Measurements from ENCODE around the gene PLXDC2.

Gene PLXDC2

DNA sequence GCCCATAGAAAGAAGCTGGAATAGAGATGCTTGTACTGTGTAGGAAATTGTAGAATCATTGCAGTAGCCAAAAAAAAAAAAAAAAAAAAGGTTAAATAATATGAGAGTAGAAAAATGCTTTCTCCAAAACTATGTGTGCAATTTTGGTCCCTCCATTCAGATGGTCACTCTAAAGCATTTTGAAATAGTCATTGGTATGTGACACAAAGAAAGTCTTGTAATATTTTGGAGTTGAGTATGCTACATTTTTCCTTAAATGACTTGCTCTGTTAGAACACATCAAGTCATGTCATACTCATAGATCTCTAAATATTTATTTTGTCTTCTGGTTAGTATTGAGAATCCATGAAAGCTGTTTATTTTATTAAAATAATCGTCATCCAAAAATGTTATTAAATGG is 424.4 kb downstream of the PLXDC2 start:
- H3K27ac ChIP-seq (ENCODE audit: low read depth, low read length), result no peak overlapping the region
- H3K9ac ChIP-seq (ENCODE audit: low read length), result no peak overlapping the region
- H3K27me3 ChIP-seq (ENCODE audit: control insufficient read depth, insufficient read depth, low read length), result no peaks in the 10 kb centered on the region
- H3K4me3 ChIP-seq (ENCODE audit: low read length), result no peak overlapping the region
- no peaks in the 10 kb centered on the region for H3K36me3 ChIP-seq (ENCODE audit: control insufficient read depth, insufficient read depth, low read length)
- H3K4me1 ChIP-seq (ENCODE audit: control insufficient read depth, insufficient read depth, low read length), result no peaks in the 10 kb centered on the region

DNA sequence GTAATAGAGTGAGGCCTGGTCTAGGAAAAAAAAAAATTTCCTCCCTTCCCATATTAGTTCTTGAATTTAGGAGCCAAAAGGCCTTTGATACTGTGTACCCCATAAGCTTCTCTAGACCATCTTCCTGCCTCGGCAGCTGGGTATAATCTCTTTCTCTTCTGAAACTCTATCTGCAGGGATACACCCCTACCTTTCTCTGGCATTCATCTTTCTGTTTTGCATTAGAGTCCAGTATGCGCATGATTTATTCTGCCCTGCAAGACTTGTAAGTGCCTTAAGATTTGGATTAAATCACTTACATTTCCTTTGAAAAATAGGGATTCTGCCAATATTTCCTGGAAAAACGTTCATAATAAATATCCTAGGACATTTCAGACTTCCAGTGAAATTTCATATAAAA is 431.2 kb downstream of the PLXDC2 start:
- Histone ChIP-seq H3K4me1 (ENCODE audit: control insufficient read depth, insufficient read depth, low read length) (no peaks in the 10 kb centered on the region), H3K27me3 (ENCODE audit: control insufficient read depth, insufficient read depth, low read length) (no peaks in the 10 kb centered on the region), H3K4me3 (ENCODE audit: low read length) (no peak overlapping the region), H3K27ac (ENCODE audit: low read depth, low read length) (no peak overlapping the region), H3K9ac (ENCODE audit: low read length) (no peak overlapping the region), H3K36me3 (ENCODE audit: control insufficient read depth, insufficient read depth, low read length) (peaks cover 3% of the 10 kb centered on the region)

DNA sequence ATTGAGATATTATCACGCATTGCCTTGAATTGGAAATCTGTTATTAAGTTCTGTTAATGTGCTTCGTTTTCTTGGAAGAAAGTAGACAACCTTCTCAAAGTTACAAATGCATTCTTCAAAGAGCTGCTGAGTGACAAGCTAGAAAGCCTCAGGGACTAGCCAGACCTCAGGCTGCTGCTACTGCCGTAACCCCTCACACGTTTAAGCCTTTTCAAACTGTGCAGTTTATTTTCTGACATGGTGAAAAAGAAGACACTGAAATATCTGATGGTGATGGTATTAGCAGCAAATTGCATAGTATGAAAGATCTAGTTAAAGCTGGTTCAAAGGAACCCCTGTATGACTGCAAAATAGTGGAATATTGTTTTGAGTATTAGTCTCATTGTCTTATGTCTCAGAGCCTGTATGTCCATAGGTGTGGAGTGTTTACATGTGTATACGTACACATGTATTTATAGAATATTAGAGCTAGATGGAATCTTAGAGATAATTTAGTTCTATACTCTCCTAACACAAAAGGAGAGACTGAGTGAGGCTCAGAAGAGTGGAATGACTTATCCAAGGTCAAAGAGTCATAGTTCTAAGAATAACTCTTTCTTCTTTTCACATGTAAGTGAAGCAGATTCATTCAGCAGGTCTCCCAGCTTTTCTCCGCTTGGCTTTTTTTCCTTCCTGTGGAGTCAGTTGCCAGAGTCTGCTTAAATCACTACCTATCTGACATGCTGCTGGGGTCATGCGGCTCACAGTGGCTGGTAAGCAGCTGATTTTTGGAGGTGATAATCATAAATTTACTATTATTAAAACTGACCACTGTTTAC is 431.9 kb downstream of the PLXDC2 start:
- no peak overlapping the region for H3K27ac ChIP-seq (ENCODE audit: low read depth, low read length)
- no peaks in the 10 kb centered on the region for H3K4me1 ChIP-seq (ENCODE audit: control insufficient read depth, insufficient read depth, low read length)
- H3K4me3 ChIP-seq (ENCODE audit: low read length), result no peak overlapping the region
- peaks cover 3% of the 10 kb centered on the region for H3K36me3 ChIP-seq (ENCODE audit: control insufficient read depth, insufficient read depth, low read length)
- no peaks in the 10 kb centered on the region for H3K27me3 ChIP-seq (ENCODE audit: control insufficient read depth, insufficient read depth, low read length)
- no peak overlapping the region for H3K9ac ChIP-seq (ENCODE audit: low read length)

DNA sequence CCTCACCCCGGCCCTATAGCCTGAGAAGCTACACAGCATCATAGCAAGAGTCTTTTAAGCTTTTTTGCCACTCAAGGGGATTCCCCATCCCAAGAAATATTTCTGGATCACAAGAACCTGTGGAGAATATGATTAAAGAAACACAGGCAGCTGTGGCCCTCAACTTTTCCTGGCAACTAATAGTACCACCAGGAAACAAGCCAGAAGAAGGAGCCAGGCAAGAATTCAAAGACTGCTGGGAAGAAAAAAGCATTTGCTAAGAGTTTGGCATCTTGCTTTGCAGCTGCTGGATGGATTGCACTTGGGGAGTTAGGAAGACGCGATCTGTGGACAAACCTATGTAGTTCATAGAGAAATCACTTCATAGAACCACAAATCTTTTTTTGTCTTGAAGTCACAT is 437.8 kb downstream of the PLXDC2 start:
- peak overlapping the region; percentile 0 for H3K27ac ChIP-seq (ENCODE audit: low read depth, low read length)
- H3K4me3 ChIP-seq (ENCODE audit: low read length), result no peak overlapping the region
- no peak overlapping the region for H3K9ac ChIP-seq (ENCODE audit: low read length)
- no peaks in the 10 kb centered on the region for H3K4me1 ChIP-seq (ENCODE audit: control insufficient read depth, insufficient read depth, low read length)
- peaks cover 3% of the 10 kb centered on the region for H3K36me3 ChIP-seq (ENCODE audit: control insufficient read depth, insufficient read depth, low read length)
- H3K27me3 ChIP-seq (ENCODE audit: control insufficient read depth, insufficient read depth, low read length), result no peaks in the 10 kb centered on the region

DNA sequence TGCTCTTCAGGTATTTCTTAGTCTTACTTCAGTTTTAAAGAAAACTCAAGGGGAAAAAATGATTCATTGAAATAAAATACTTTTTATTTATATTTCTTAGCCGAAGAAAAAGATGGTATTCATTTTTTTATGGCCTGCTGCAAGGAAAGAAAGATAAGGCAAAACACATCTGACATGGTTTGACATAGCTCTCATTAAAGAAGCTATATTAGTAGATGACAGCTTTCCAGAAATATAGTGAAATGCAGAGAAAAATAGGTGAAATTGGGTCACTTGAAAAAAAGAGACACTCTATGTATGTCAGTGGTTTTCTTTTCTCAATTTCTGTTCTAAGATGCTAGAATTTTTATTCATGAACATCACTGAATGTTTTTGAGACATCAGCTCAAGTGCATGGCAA is 438.3 kb downstream of the PLXDC2 start:
- no peaks in the 10 kb centered on the region for H3K27me3 ChIP-seq (ENCODE audit: control insufficient read depth, insufficient read depth, low read length)
- no peak overlapping the region for H3K9ac ChIP-seq (ENCODE audit: low read length)
- H3K4me1 ChIP-seq (ENCODE audit: control insufficient read depth, insufficient read depth, low read length), result no peaks in the 10 kb centered on the region
- H3K27ac ChIP-seq (ENCODE audit: low read depth, low read length), result no peak overlapping the region
- peaks cover under 1% of the 10 kb centered on the region for H3K36me3 ChIP-seq (ENCODE audit: control insufficient read depth, insufficient read depth, low read length)
- no peak overlapping the region for H3K4me3 ChIP-seq (ENCODE audit: low read length)

DNA sequence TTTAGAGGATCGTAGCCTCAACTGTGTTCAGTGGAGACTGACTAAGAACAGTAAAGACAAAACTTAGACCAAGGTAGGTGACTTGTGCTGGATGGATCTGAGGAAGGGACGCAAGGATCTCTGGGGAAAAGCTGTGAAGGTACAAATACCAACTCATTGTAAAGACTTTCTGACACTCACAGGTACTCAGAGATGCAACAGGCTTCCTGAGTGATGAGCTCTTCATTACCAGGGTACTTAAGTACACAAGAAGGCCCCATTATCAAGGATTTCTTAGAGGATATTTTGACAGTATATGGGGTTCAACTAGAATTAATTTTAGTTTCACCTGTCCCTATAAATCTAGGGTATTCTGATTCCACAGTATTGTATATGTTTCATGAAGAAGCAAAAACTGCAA is 440.7 kb downstream of the PLXDC2 start:
- Histone ChIP-seq H3K36me3 (ENCODE audit: control insufficient read depth, insufficient read depth, low read length) (no peaks in the 10 kb centered on the region), H3K27me3 (ENCODE audit: control insufficient read depth, insufficient read depth, low read length) (no peaks in the 10 kb centered on the region), H3K4me3 (ENCODE audit: low read length) (no peak overlapping the region), H3K9ac (ENCODE audit: low read length) (no peak overlapping the region), H3K4me1 (ENCODE audit: control insufficient read depth, insufficient read depth, low read length) (no peaks in the 10 kb centered on the region), H3K27ac (ENCODE audit: low read depth, low read length) (no peak overlapping the region)

DNA sequence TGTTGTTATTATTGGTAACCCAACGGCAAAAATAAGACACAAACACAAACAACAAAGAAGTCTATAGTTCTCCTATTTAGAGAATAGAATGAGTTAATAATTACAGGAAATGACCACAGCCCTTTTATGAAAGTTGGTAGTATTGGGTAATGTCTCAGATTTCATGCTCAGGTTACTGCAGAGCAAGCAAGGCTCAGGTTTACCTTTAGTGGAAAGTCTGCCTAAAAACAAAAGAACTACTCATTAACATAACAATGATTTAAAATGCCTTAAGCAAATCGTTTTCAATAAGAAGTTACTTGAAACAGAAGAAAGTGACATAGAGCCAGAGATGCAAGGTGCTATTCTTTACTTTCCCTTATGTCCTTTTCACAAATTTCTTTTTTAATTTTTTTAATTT is 441.2 kb downstream of the PLXDC2 start:
- Histone ChIP-seq H3K9ac (ENCODE audit: low read length) (no peak overlapping the region), H3K27ac (ENCODE audit: low read depth, low read length) (no peak overlapping the region), H3K4me1 (ENCODE audit: control insufficient read depth, insufficient read depth, low read length) (no peaks in the 10 kb centered on the region), H3K4me3 (ENCODE audit: low read length) (no peak overlapping the region), H3K27me3 (ENCODE audit: control insufficient read depth, insufficient read depth, low read length) (no peaks in the 10 kb centered on the region), H3K36me3 (ENCODE audit: control insufficient read depth, insufficient read depth, low read length) (no peaks in the 10 kb centered on the region)

DNA sequence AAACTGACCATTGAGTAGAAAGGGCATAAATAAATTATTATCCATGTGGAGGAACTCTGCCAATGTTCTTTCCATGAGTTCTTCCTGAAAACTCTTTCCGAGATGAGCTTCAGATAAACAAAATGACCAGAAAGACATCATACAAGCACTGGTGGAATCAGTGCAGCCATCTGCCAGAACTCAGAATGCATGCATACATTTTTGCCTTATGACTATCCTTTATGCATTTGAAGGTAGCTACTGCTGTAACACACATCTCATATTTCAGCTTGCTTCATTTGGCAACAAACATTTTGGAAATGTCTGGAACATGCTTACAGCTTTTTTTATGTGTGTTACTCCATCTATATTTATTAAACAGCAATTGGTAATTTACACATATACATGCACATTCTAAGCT is 448.9 kb downstream of the PLXDC2 start:
- H3K27ac ChIP-seq (ENCODE audit: low read depth, low read length), result no peak overlapping the region
- no peak overlapping the region for H3K9ac ChIP-seq (ENCODE audit: low read length)
- H3K27me3 ChIP-seq (ENCODE audit: control insufficient read depth, insufficient read depth, low read length), result no peaks in the 10 kb centered on the region
- H3K4me1 ChIP-seq (ENCODE audit: control insufficient read depth, insufficient read depth, low read length), result no peaks in the 10 kb centered on the region
- no peaks in the 10 kb centered on the region for H3K36me3 ChIP-seq (ENCODE audit: control insufficient read depth, insufficient read depth, low read length)
- H3K4me3 ChIP-seq (ENCODE audit: low read length), result no peak overlapping the region

DNA sequence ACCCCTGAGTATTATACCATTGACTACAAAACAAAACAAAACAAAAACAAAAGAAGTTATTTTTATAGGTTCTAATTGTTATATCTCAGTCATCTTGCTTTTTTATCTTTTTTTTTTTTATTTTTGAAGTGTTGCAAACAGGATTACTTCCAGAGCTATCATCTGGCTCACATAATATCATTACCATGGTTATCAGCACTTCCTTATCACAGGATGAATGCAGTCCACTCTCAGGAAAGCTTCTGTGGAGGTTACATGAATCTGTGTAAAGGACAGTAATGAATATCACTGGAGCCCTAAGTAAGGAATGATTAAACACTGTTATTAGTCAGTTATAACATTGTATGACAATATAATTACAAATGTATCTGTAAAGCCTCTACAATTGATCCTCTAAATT is 451.5 kb downstream of the PLXDC2 start:
- H3K27me3 ChIP-seq (ENCODE audit: control insufficient read depth, insufficient read depth, low read length), result no peaks in the 10 kb centered on the region
- H3K4me1 ChIP-seq (ENCODE audit: control insufficient read depth, insufficient read depth, low read length), result no peaks in the 10 kb centered on the region
- H3K27ac ChIP-seq (ENCODE audit: low read depth, low read length), result no peak overlapping the region
- H3K36me3 ChIP-seq (ENCODE audit: control insufficient read depth, insufficient read depth, low read length), result no peaks in the 10 kb centered on the region
- H3K4me3 ChIP-seq (ENCODE audit: low read length), result no peak overlapping the region
- H3K9ac ChIP-seq (ENCODE audit: low read length), result no peak overlapping the region

DNA sequence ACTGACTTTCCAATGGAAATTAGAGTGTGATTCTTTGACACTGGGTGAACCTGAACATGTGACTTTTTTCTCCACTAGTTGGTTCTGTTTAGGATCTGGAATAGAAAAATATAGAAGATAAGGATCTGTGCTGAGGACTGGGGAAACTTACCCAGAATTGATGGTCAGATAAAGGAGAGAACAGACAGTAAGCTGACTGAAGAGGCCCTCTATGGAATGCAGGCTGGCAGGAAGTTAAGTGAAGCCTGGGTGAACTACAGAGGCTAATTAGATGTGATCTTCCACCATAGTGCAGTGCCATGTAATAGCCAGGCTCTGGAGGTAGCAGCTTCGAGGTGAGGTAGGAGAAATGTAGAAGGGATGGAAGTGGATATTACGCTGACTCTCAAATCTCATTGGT is 455.3 kb downstream of the PLXDC2 start:
- H3K4me1 ChIP-seq (ENCODE audit: control insufficient read depth, insufficient read depth, low read length), result no peaks in the 10 kb centered on the region
- H3K36me3 ChIP-seq (ENCODE audit: control insufficient read depth, insufficient read depth, low read length), result no peaks in the 10 kb centered on the region
- H3K9ac ChIP-seq (ENCODE audit: low read length), result no peak overlapping the region
- no peaks in the 10 kb centered on the region for H3K27me3 ChIP-seq (ENCODE audit: control insufficient read depth, insufficient read depth, low read length)
- H3K4me3 ChIP-seq (ENCODE audit: low read length), result no peak overlapping the region
- H3K27ac ChIP-seq (ENCODE audit: low read depth, low read length), result no peak overlapping the region

DNA sequence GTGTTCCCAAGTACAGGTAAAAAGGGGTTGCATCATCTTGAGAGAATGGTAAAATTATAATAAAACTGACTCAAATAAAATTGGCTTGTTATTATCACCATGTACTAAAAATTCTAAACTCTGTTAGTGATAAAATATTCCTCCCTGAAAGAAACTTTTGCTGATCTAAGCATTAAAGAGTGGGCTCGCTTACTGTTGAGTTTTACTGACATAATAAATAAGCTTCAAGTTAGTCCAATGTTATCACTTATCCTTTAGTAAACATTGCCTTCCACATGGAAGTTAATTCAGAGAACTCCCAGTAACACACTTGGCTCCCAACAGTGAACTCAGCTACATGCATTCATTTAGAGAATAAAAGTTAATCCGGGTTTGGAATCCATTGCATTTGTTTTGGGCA is 456.4 kb downstream of the PLXDC2 start:
- no peak overlapping the region for H3K27ac ChIP-seq (ENCODE audit: low read depth, low read length)
- no peaks in the 10 kb centered on the region for H3K36me3 ChIP-seq (ENCODE audit: control insufficient read depth, insufficient read depth, low read length)
- no peak overlapping the region for H3K9ac ChIP-seq (ENCODE audit: low read length)
- no peak overlapping the region for H3K4me3 ChIP-seq (ENCODE audit: low read length)
- no peaks in the 10 kb centered on the region for H3K4me1 ChIP-seq (ENCODE audit: control insufficient read depth, insufficient read depth, low read length)
- no peaks in the 10 kb centered on the region for H3K27me3 ChIP-seq (ENCODE audit: control insufficient read depth, insufficient read depth, low read length)

DNA sequence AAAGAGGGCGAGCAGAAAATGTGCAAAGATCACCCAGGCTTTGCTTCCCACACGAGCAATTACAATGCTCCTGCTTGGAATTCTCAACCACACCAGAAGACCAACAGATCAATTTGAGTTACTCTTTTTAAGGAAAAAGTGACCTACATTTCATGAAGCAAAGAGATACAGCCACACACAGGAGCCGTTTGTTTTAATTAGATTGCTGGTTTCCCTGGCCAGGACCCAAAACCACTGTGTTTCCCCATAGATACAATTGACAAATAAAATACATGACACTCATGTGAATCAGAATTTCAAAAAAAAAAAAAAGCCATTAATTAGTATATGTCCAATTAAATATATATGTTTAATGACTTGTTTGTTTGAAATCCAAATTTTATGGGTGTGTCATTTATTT is 458.3 kb downstream of the PLXDC2 start:
- H3K4me3 ChIP-seq (ENCODE audit: low read length), result no peak overlapping the region
- no peaks in the 10 kb centered on the region for H3K4me1 ChIP-seq (ENCODE audit: control insufficient read depth, insufficient read depth, low read length)
- H3K36me3 ChIP-seq (ENCODE audit: control insufficient read depth, insufficient read depth, low read length), result no peaks in the 10 kb centered on the region
- no peaks in the 10 kb centered on the region for H3K27me3 ChIP-seq (ENCODE audit: control insufficient read depth, insufficient read depth, low read length)
- H3K27ac ChIP-seq (ENCODE audit: low read depth, low read length), result no peak overlapping the region
- H3K9ac ChIP-seq (ENCODE audit: low read length), result no peak overlapping the region

Measured in rectal smooth muscle tissue (tissue), 1 donor.